GM21447 (cell line): ENCODE results near the gene MPV17.
"Not testable (repeated sequence)": the region's sequence is repeated elsewhere in the genome, so short reads cannot be mapped to it uniquely, and the experiment has no call there.

Experiments
- ATAC-seq: cut with Tn5 transposase; IDR thresholded peaks from one replicate; pipeline ENCODE4 v1.9.1; 2021; ENCODE audit not compliant: unreplicated experiment

Gene MPV17

DNA sequence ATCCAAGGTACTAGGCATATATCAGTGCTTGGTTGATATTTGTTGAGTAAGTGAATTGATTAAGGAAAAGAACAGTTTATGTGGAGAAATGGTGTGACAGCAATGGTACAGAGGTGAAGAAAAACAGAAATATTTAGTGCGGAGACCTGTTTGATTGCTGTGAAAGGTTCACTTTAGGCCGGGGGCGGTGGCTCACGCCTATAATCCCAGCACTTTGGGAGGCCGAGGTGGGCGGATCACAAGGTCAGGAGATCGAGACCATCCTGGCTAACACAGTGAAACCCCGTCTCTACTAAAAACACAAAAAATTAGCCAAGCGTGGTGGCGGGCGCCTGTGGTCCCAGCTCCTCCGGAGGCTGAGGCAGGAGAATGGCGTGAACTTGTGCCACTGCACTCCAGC, 54.6 kb downstream of the MPV17 start:
- not testable (repeated sequence) for ATAC-seq

DNA sequence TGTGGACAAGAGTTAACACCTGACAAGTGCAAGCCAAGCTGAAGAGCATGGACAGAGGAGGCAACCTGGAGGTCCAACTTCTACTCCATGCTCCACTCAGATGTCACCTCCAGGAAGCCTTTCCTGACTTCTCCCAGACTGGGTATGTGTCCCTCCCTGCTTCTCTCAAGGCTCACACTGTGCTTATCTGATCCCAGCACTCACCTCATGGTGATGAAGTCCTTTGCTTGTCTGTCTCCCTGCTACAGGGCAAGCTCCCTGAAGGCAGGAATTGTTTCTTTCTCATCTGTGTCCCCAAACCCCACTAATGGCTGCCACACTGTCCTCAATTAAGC, 57.4 kb downstream of the MPV17 start:
- ATAC-seq, result no peak

DNA sequence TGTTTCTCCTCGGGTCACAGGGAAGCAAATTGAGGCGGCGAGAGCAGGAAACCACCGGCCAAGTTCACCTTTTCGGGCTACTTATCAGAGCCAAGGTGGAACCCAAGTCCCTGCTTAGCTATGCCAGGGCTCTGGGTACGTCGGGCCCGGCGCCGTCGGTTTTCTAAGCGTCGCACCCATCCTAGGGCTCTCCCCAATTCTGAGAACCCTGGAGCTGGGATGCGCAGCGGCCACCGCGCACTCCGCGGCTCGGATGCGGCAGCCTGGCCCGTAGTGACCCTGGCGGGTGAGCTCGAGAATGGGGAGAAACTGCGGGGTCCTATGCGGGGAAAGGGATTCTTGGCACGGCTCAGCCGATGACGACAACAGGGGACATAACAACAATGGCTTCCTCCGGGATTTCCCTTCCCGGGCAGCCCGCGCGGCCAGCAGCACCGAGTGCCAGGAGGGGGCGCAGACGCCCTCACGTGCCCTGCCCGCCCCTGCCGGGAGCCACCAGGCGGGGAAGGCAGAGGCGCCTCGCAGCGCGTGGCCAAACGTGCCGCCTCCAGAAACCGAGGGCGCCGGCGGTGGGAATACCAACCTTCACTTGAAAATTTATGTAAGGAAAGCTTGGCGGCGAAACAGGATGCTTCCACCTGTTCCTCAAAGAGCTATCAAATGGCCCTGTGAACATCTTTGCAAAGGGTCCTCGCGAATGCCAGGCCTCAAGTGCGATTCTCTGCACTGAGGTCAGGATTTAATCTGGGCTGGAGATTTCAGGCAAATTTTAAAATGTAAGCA, 58.0 kb downstream of the MPV17 start:
- ATAC-seq, result no peak

DNA sequence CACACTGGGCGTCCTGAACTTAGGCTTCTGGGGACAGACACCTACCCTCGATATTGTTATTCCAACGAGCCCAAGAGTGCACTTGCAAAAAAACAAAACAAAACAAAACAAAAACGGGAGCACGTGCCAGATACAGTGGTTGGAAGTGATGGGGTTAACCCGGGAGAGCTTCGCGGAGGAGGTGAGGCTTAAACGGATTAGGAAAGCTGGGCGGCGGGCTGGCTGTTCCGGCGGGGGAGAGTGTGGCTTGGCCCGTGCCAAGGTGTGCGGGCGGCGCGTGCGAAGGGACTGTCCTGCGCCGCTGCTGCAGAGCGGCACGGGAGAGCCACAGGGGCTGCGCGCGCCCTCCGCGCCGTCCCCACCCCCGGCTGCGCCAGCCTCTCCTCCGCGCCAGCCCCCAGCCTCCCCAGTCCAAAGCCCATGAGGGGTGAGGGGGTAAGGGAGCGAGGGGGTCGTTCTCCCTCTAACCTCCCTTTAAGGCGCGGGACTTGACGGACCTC, 58.6 kb downstream of the MPV17 start:
- ATAC-seq, result no peak

- no peak for ATAC-seq
Measured at GRCh38 chr2:27263287-27264252, 59.3 kb downstream of the MPV17 start.

DNA sequence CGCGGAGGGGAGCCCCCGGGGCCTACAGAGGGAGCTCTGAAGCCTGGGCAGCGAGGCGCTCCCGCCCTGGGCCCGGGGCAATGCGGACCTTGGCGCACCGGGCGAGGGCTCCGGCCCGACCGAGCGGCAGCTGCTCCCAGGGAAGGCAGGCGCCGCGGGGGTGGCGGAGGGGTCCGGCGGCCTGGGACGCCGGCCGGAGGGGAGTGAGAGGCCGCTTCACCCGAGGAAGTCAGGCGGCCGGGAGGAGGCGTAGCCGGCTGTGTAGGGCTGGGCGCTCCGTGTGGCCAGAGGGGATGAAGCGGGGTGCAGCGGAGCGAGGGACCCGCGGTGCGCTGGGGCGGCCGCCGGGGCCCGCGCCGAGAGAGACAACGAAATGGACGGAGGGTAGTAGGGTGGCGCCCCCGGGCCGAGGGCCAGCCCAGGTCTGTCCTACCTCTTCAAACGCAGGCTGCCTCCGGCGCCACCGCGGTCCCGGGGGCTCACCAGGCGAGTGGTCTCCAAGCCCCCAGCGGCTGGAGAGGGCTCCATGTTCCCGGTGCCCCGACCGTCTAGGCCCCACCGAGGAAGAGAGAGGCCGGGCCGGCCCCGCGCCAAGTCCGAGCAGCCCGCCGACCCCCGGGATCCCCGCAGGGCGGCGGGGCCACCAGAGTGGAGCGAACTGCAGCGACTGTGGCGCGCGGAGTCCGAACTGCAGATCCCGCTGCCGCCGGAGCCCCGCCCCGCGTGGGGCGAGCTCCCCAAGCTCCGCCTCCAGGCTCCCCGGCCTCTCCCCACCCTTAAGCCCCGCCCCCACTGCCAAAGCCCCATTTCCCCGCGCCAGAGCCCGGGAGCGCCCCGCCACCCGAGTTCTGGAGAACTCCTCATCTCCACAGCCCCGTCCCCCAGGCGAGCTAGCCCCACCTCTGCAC, 60.3 kb downstream of the MPV17 start, which contains the start of gene SLC30A3:
Gene SLC30A3, minus strand, starts transcription at position 669 of the 908 bp plus-strand sequence. Its CDS starts 141 bp downstream, at position 528.
- no peak for ATAC-seq

- no peak for ATAC-seq
Measured at GRCh38 chr2:27261926-27262298, 61.0 kb downstream of the MPV17 start.

DNA sequence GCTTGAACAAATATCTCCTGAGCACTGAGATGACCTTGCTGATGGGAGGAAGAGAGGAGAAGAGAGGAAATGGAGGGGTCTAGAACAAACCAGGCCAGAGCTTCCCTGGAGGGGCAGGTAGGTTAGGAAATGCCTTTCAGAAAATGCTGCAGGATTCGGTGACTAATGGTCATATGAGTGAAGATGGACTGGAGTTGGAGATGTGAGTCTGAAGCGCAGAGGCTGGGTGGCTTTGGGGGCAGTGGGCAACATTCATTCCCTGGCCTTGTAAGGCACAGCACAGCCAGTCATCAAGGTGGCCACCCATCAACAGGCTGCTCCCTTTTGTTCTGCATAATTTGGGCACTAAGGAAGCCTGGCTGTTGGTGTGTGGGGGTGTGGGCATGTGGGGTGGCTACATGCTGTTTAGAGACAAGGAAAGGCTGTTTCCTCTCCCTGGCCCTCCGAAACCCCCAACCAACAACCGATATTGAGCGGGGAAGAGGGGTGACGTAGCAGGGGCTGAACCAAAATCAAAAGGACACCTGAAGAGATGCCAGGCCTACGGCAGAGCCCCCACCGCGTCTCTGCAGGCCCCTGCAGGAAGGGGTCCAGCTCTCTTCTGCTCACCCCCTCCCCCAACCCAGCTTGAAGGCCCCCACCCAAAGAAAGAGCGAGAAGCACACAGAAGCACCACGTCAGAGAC, 61.5 kb downstream of the MPV17 start:
- no peak for ATAC-seq
